Activated CD8-positive, alpha-beta memory T cell treated with anti-CD3 and anti-CD28 coated beads, Interleukin-2, amount 50 U/mL, for 1 hour (primary cell): ENCODE results near the gene DNAH6.

Source experiments
- DNase-seq: peaks from one replicate; pipeline ENCODE4 v3.0.0-alpha.2; 2020; ENCODE audit errors: extremely low read depth

DNAH6 gene

DNA sequence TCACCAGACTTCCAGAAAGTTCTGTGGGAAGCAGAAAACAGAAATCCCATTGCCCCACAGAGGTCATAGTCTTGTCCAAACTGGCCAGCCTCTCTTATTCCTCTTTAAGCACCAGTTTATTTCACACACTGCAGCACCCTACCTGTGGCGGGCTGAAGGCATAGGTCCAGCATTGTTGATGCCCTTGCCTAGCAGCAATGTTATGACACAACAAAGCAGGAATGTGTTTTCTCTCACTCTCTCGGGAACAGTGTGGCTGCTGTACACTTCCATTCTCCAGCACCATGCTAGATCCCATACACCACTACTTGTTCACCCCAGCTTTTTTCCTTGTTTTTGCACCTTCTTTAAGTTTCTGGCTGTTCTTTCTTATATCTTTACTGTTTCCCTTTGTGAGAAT lies 181.6 kb downstream of the DNAH6 start:
- no peak for DNase-seq

DNA sequence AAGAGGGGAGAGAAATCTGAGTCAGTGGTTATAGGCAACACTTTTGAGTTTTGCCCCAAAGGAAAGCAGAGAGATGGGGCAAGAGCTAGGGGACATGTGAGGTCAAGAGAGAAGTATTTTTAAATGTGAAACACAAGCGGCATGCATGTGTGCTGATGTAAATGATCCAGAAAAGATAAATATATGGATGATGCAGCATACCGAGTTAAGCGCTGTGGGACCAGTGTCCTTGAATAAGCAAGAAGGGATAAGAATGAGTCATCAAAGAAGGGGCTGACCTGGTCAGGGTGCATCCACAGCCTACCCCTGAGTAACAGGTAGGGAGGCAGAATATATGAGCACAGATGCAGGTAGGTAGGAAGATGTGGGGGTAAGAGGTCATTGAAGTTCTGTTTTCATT lies 183.7 kb downstream of the DNAH6 start:
- no peak for DNase-seq

DNA sequence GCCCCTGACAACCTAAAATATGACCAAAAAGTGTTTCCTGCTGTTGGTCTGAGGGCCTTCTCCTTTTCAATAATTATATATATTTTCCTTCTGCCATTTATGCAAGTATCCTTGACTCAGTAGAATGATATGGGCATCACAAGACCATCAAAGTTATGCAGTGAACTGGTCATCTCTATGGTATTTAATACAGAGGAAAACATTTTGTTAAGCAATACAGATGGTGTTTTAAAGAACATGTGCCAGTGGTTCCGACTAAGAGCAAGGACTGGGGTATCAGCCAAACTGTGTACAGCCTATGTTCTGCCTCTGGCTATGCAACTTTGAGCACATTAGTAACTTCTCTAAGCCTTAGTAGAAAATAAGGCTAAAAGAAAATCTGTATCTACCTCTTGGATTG lies 185.6 kb downstream of the DNAH6 start:
- no peak for DNase-seq

DNA sequence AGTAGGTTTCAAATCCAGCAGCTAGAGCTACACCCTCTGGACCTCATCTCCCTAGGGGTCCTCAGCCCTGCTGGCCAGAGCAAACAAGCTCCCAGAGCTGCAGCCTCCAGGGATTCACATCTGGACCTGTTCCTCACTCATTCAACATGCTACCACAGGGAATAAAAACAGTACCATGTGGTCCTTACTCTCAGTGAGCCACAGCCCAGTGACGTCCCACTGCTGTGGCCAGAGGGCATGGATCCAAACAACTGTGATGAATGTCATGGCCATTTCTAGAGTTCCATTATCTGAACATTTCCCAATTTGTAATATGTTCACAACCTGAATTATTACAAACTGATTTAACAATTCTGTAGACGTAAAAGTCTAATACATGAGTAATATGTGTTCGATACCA lies 186.6 kb downstream of the DNAH6 start:
- DNase-seq: no peak

DNA sequence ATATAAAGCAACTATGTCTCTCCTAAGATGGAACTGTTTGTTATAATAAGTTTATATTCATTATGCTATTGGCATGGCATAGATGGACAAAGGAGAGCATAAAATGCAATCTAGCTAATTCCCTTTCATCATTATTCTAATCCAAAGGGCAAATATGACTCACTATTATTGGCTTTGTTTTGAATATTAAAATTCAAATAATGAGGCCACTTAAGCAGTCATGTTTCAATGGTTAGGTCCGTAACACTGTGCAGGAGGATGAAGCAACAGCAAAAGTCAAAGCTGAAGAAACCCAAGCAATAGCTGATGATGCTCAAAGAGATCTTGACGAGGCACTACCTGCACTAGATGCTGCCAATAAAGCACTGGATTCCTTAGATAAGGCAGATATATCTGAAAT lies 187.5 kb downstream of the DNAH6 start:
- DNase-seq: no peak

DNA sequence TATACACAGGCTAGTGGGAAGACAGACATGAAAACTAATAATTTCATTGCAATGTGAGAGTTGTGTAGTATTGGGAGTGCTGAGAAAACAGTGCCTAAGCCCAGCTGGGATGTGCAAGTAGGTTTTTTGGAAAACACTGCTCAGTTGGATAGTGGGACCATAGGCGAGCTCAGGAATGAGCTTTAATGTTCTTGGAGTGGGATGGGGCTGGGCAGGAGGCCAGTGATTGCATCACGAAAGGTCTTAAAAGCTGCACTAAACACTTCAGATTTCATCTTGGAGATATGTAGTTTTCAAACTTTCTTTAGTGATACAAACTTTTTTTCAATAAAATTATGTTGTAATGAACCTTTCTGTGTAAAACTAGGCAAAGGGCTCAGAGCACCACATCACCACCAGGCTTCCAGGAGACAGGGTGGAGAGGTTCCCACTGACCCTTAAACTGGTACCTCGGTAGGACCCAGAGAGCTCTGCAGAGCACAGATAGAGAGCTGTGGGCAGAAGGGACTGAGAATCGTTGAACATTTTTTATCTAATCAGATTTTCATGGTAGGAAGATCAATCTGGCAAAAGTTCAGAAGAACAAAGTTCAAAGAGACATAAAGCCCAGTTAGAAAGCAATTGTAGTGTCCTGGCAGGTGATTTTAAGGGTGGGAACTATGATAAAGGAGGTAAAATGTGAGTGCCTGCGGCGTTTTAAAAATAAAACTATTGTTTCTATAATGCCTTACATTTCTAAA lies 188.4 kb downstream of the DNAH6 start:
- no peak for DNase-seq

DNA sequence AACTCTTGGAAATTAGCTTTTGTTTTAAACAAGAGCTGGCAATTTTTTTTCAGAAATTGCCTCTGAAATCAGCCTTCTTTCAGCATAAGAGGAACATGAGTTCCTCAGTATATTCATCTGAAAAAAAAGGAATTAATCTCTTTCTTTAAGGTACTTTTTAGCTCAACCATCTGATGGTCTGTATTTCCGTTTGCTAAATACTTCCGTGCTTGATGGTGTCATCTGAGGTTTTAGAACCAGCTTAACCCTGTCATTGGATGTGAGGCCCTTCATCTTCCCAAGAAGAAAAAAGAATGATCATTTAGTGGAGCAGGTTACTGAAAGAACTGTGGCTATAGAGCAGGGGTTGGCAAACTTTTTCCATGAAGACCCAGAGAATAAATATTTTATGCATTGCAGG lies 189.6 kb downstream of the DNAH6 start:
- no peak for DNase-seq

DNA sequence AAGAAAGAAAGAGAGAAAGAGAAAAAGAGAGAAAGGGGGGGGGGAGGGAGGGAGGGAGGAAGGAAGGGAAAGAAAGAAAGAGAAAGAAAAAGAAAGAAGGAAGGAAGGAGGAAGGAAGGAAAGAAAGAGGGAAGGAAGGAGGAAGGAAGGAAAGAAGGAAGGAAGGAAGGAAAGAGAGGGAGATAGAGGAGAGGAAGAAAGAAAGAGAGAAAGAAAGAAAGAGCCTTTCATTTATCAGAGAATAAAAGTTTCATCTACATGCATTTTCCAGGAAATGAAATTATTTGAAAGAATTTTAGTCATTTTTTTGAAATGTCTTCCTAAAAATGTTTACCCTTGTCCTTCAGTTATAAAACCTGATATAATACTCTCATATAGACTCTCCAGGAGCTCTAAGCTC lies 192.1 kb downstream of the DNAH6 start:
- DNase-seq: no peak

DNA sequence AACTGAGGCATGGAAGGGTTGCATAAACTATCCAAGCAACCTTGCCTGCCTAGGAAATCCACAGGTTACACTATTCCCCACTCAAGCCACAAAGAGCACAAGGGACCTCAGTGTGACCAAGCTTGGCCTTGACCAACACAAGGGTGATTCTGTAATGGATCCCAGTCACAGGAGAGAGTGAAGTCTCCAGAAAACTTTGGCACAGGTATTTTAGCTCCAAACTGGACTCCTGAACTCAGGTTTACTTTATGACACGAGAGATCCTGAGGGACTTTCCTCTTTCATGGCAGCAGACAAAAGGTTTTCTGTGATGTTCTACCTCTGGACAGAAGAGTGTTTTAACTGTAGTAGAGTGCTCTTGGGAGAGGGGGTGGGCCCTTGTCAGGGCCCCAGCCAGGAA lies 195.4 kb downstream of the DNAH6 start:
- no peak for DNase-seq

DNA sequence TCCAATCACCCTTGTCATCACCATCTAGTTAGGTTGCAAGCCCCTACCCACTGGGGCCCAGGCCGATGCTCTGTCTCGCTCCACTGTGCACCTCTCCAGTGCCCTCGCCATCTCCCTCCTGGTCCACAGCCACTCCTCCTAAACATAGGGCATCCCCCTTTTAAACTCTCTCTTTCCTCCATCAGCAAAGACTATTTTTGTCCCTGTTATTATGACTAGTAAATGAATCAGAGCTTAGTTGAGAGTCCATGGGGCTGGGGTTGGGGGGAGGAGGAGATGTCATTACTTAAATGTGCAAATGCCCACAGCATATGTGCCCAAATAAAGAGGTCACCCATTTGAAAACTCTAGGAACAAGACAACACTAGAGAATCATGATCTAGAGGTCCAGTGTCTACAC lies 197.1 kb downstream of the DNAH6 start:
- DNase-seq: no peak

DNA sequence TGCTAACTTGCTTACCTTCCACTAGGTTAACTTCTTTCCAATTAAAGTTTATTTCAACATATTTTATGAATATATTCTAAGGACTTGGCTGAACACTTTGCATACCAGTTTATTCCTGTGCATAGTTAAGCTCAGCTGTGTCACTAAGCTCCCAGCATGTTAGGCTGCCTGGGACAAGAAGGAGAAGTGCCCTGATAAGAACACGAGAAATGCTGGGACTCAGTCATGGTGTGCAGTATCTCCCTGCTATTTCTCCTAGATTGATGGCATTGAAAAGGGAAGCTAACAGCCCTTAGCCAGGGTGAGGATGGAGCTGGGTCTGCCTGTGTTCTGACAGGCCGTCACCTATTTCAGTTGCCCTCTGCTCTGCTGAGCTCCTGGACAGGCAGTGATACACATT lies 200.3 kb downstream of the DNAH6 start:
- no peak for DNase-seq

DNA sequence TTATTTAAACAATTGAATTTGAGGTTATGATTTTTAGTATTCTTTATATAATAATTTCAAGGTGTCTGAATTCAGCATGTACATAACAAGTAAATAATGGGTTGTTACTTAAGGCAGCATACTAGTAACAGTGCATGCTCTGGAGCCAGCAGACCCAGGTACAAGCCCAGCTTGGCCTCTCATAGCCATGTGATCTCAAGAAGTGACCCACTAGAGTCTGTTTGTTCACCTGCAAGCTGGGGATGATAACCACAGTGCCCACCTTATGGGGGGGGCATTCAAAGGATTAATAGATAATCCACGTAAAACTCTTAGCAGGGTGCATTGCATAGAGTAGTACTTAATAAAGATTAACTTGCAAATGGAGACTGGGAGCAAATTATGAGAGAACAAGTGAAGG lies 201.0 kb downstream of the DNAH6 start:
- no peak for DNase-seq

DNA sequence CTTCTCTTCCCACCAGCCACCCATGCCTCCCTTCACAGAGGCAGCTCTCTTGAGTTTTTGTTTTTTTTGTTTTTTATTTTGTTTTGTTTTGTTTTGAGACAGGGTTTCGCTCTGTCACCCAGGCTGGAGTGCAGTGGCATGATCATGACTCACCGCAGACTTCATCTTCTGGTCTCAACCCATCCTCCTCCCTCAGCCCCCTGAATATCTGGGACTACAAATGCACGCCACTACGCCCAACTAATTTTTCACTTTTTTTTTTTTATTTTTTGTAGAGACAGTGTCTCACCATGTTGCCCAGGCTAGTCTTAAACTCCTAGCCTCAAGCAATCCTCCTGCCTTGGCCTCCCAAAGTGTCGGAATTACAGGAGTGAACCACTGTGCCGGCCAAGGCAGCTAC lies 203.1 kb downstream of the DNAH6 start:
- no peak for DNase-seq

DNA sequence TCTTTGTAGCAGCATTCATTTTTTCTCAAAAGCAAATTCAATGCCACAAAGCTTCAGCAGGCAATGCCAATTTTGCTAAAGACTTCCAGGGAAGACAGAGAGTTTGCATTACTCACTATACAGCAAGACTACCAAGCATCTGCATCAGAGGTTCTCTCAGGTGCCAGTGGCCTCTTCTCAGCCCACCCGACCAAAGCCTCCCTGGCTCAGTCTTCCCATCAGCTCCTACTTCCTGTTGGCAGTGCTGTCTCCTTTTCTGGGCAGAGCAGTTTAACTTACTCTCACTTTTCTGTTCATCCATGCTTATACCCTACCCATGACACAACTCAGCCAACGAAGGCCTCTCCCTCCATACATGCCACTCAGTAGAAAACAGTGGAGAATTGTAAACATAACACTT lies 207.5 kb downstream of the DNAH6 start:
- DNase-seq: no peak

DNA sequence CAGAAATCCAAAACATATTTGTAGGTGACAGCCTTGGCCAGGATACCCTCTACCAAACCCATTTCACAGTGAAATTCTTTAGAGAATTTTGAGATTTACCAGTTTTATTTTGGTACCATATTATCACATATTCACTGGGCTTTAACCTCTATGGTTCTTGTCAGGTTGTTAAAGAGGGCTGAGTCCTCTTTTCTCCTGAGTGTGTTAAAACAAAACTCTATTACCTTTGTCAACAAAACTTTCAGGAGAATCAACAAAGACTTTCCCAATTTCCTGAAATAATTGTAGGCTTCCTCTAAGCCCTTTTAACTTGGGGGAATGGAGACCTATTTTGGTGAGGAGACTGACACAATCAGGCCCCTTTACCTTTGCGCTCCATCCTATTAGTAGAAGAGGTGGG lies 209.4 kb downstream of the DNAH6 start:
- DNase-seq: no peak

DNA sequence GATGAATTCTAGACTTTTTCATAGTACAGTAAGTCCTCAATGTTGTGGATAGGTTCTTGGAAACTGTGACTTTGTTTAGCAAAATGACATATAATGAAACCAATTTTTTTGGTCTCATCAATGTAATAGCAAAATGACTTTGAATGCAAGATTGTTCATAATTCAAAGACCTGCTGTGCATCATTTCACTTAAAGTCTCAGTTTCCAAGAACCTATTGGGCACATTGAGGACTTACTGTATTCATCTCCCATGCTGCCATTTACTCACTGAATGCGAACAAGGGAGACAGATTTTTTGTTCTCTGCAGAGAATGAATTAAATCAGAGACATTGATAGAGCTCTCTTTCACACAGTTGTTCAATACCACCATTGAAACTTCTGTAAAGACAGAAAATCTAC lies 211.0 kb downstream of the DNAH6 start:
- no peak for DNase-seq

DNA sequence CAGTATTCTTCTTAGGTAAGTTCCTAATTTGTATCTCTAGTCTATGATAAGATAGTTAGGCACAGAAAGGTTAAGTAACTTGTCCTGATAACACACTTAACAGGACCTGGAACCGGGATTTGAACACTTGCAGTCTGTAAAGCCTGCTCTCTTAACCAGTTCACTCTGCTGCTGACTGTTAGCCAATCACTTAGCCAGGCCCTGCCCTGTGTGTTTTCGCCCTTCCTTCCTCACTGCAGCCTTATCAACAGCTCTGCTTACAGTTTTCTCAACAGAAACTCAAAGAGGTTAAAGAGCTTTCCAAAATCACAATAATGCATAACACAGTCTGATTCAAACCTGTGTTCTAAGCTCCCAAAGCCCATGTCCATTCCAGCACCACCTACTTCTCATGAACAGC lies 212.9 kb downstream of the DNAH6 start:
- DNase-seq: no peak

DNA sequence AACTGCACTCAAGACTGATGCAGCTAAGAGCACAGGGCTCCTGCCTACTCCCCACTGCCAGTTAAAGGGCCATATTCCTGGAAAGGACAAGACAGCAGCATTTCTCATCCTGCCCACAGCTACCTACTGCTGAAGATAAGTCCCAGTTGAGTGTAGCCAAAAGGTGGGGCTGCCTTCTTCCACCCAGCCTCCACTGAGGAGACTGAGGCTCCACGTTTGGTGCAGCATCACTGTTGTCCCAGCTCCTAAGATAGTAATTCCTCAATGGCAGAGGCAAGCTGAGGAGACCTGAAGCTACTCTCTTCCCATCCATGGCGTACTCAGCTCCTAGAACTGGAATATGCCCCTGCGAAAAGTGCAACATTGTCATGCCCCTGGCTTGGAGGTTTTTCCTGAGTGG lies 214.9 kb downstream of the DNAH6 start:
- no peak for DNase-seq

DNA sequence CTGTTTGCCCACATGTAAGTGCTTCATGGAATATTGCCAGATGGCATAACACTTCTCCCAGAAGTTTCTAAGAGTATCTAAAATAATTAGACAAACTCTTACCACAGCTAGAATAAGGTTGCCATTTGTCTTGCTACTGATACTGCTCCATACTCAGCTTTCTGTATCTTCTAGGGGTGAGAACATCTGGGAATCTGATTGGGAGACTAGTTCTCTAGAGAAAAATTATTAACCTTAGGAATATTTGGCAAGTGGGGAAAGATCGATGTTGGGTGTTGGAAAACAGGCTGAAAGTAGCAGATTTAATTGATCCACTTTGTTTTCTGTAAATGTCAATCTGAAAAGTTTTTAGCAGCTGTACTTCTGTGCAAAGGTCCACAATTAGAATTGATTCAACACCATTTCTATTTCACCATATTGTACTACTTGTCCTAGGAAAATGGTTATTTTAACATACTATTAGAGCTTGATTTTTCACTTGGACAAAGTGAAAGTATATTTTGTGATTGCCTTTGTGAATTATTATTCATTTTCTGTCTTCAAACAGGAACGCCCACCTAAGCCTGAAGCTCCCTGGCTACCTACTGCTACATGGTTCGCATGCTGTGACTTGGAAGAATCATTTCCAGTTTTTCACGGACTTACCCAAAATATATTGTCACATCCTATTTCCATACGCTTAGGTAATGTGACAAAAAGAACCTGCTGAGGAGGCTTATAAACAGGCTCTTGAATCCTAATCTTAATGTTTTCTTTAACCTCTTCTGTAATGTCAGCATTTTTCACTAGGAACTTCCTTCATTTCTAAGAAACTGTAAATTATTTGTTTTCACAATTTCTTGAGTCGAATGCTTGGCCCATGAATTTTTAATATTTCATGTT lies 216.8 kb downstream of the DNAH6 start:
- no peak for DNase-seq

DNA sequence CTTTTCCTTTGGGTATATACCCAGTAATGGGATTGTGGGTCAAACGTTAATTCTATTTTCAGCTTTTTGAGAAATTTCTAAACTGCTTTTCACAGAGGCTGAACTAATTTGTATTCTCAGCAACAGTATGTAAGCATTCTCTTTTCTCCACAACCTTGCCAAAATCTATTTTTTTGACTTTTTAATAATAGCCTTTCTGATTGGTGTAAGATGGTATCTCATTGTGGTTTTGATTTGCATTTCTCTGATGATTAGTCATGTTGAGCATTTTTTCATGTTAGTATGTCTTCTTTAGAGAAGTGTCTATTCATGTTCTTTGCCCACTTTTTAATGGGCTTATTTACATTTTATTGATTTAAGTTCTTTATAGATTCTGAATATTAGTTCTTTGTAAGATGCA lies 219.1 kb downstream of the DNAH6 start:
- no peak for DNase-seq

DNA sequence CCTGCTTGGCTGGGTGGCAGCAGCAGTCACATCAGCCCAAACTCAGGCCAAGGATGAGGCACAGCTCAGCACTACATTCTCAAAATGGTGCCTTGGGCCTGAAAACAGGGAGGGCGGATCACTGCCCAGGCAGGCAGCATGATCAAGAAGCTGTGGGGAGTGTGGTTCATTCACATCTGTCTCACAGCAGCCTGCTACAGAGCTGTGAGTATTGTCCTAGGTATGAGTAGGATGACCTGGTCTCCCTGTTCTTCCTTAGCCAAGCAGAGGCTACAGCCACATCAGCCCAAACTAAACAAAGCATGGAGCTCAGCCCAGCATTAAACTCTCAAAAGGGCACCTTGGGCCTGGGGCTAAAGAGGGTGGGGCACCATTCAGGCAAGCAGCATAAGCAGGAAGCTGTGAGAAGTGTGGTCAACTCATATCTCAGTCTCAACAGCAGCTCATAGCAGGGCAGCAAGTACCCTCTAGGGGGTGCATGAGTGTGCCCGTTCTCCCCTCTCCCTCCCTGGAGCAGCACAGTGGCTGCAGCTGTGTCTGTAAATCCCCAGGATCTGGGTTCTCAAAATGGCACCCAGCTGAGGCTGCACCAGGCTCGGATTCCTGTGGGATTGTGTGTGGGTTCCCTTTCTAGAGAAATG lies 225.0 kb downstream of the DNAH6 start:
- DNase-seq: no peak

DNA sequence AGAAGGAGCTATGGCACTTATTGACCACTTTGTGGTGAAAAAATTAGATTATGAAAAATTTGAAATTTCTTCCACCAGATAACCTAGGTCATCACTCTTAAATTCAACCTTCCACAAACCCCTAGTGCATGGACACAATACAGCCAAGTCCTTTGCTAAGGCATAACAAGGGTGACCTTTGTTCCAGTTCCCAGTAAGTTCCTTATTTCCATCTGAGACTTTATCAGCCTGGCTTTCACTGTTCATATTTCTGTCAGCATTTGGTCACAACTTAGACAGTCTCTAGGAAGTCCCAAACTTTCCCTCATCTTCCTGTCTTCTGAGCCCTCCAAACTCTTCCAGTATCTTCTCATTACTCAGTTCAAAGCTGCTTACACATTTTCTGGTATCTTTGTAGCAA lies 232.0 kb downstream of the DNAH6 start:
- no peak for DNase-seq

DNA sequence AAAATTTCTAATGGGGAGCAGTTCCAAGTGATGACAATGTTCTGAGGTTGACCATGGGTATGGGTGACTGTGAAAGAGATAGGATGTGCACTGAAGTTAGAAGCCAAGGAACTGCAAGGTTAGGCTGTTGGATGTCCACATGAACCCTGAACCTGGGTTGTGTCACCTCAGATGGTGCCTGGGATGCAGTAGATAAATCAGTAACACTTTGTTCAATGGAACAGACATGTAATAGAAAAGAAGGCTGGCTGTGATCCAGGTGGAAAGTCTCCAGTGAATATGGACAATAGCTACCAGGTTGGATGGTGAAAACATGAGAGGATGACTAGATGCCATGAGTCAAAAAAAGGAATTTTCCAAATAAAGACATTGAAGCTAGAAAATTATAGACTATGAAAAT lies 233.1 kb downstream of the DNAH6 start:
- no peak for DNase-seq
